Esophagus squamous epithelium (tissue), 5 donors: ENCODE measurements around the gene NNT. TPM values are rescaled to one million over a fixed set of nuclear protein-coding genes. Genes with fewer than 3 reads are reported as not detected.
"Not testable (repeated sequence)": the region's sequence is repeated elsewhere in the genome, so short reads cannot be mapped to it uniquely, and the experiment has no call there.

ENCODE experiments used
- DNase-seq: peaks from one replicate; lab custom pipeline; 2025; lab: John Stamatoyannopoulos, UW
- H3K27ac ChIP-seq, 4 donors: fragments of 200-600 bp; sonication (generic); one replicate each; pipeline ENCODE4 v1.5.1; 2016 to 2019; ENCODE audit warnings: mild to moderate bottlenecking in 1 of 4
- H3K27me3 ChIP-seq, 4 donors: fragments of 200-600 bp; sonication (generic); 1 replicate in 3 of 4; 2 replicates in 1 of 4; pipeline versions ENCODE4 v1.5.1 to v1.6.0; 2017 to 2021; ENCODE audit warnings: antibody characterized with exemption in 1 of 4
- H3K36me3 ChIP-seq, 3 donors: fragments of 200-600 bp; sonication (generic); one replicate each; pipeline ENCODE4 v1.5.1; 2016 to 2019
- H3K4me1 ChIP-seq, 3 donors: fragments of 200-600 bp; sonication (generic); one replicate each; pipeline ENCODE4 v1.5.1; 2017 to 2019
- H3K4me3 ChIP-seq, 4 donors: fragments of 200-600 bp; sonication (generic); 1 replicate in 3 of 4; 2 replicates in 1 of 4; pipeline ENCODE4 v1.5.1; 2016 to 2019; ENCODE audit warnings: mild to moderate bottlenecking in 2 of 4, moderate library complexity in 1 of 4
- H3K9me3 ChIP-seq, 3 donors: fragments of 200-600 bp; sonication (generic); one replicate each; pipeline ENCODE4 v1.5.1; 2016 to 2019
- POLR2A ChIP-seq, 4 donors: fragments of 450-650 bp; IDR thresholded peaks; one replicate each; pipeline ENCODE4 v1.6.1; 2017; ENCODE audit warnings: antibody characterized with exemption in 4 of 4, mild to moderate bottlenecking in 4 of 4, moderate library complexity in 3 of 4
- WGBS, 2 donors: methylation state at CpG; one replicate each; pipeline ENCODE4 v1.1.5; 2018; 5-methylcytosine and 5-hydroxymethylcytosine counted together
- intact Hi-C: fragments of 100-400 bp; cut with DNase I; formaldehyde crosslinking; loops from one replicate; pipeline ENCODE4 v1.15.0; 2022
- total RNA-seq, 4 donors: library from RNA; depleted of rRNA; stranded (reverse); fragments of >200 nt; gene quantifications; one replicate each; pipeline ENCODE4 v1.1.0, GENCODE V29; 2016
- TF ChIP-seq, protein P1 (sequence below), 6 experiments: fragments of 450-650 bp in 4 of 6; fragments of 200-600 bp in 2 of 6; sonication (generic) in 2 of 6; IDR thresholded peaks; one replicate each; pipeline ENCODE4 v1.5.1; 2016 to 2019; ENCODE audit warnings: antibody characterized with exemption in 6 of 6, mild to moderate bottlenecking in 4 of 6, moderate library complexity in 4 of 6
- donor health status: DM: yes; HTN: yes; CAD: no.

NNT gene
- total RNA-seq, 4 donors from 2014 or later, result 16.0 to 35.1 (median 29.1) TPM

DNA sequence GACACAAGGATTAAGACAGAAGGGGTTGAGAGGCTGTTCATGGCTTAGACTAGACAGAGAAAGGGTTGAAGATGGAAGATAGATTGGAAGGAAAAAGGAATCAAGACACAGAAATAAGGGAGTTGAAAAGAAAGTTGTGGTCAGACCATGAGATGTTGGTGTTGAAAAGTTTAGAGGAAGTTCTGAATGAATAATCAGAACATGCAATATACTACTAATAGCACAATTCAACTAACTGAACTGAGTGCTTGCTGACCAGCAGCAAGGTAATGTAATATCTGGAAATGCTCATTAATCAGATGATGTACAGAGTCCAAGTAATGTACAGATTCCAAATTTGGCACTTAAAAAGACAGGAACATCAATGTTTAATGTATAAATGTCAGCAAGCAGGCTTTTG is 10.6 kb upstream of the NNT start:
- TF ChIP-seq, protein P1, sequence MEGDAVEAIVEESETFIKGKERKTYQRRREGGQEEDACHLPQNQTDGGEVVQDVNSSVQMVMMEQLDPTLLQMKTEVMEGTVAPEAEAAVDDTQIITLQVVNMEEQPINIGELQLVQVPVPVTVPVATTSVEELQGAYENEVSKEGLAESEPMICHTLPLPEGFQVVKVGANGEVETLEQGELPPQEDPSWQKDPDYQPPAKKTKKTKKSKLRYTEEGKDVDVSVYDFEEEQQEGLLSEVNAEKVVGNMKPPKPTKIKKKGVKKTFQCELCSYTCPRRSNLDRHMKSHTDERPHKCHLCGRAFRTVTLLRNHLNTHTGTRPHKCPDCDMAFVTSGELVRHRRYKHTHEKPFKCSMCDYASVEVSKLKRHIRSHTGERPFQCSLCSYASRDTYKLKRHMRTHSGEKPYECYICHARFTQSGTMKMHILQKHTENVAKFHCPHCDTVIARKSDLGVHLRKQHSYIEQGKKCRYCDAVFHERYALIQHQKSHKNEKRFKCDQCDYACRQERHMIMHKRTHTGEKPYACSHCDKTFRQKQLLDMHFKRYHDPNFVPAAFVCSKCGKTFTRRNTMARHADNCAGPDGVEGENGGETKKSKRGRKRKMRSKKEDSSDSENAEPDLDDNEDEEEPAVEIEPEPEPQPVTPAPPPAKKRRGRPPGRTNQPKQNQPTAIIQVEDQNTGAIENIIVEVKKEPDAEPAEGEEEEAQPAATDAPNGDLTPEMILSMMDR (IDR thresholded peaks at IDR 0.05), result no peak
- TF ChIP-seq POLR2A (IDR thresholded peaks at IDR 0.05), result no peak
- H3K4me3 ChIP-seq, result no peak overlapping the region
- no peaks in the 10 kb centered on the region for H3K4me1 ChIP-seq
- no peaks in the 10 kb centered on the region for H3K9me3 ChIP-seq
- no peak for DNase-seq
- intact Hi-C loops, result no loop called here
- H3K27ac ChIP-seq, result no peak overlapping the region
- no peaks in the 10 kb centered on the region for H3K36me3 ChIP-seq
- no peaks in the 10 kb centered on the region for H3K27me3 ChIP-seq

DNA sequence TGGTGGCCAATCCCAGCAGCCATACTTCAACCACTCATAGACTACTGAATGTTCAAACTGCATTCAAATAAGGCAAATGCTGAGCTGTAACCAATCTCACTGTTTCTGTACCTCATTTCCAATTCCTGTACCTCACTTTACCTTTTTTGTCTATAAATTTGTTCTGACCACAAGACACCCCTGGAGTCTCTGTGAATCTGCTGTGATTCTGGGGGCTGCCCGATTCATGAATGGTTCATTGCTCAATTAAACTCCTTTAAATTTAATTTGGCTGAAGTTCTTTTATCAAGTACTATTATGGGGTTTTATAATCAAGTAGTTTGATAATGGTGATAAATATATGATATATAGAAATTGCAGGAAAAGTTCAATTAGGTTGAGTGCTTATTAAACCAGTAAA is 4.1 kb upstream of the NNT start:
- not testable (repeated sequence) for DNase-seq, H3K36me3 ChIP-seq
- 83 to 92% methylated on average over 1 of the region's 1 CpG for WGBS, 2 donors

DNA sequence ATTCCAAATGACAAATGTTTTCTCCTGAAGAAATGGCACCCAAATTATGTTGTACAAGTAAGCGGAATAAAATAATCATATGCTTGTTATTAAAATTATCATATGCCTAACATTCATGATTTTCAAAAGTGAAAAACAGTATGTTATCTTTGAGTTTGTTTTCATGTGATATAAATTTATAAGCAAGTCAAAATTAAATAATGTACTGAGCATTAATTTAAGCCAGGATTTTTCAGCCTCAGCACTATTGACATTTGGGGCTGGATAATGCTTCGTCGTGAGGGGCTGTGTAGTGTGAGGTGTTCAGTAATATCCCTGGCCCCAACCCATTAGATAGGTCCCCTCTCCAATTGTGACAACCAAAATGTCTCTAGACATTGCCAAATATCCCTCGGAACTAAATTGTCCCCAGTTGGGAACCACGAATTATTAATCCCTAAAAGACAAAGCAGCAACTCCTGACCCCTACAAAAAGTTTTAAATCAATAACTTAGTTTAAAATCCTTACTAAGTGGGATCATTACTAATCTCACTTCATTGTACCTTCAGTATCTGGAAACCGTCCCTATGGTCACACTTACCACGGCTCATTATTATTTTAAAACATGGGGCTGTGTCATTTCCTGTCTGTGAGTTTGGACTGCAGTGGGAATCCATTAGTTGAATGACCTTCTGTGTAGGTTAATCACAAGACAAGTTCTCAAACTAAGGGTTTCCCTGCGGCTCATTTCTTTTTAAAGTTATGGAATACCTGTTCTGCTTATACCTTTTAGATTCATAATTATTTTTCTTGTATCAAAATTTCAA is 1.3 kb upstream of the NNT start:
- Histone ChIP-seq H3K9me3 (no peaks in the 10 kb centered on the region), H3K27ac (peak overlapping the region; percentile 78 to 92 (median 88)), H3K4me1 (peaks cover 0 to 35% (median 17%) of the 10 kb centered on the region in 3 donors), H3K27me3 (no peaks in the 10 kb centered on the region), H3K4me3 (peak overlapping the region; percentile 57 to 87 (median 83)), H3K36me3 (peaks cover 0 to 3% (median 0%) of the 10 kb centered on the region in 3 donors)
- TF ChIP-seq POLR2A (IDR thresholded peaks at IDR 0.05), result no peak
- TF ChIP-seq, protein P1 (IDR thresholded peaks at IDR 0.05), result no peak
- no peak for DNase-seq
- WGBS, 2 donors, result 43 to 51% methylated on average over 8 of the region's 8 CpGs
- intact Hi-C loops, result no loop called here

More for the DNA sequence above, 4.1 kb upstream of the NNT start:
- H3K27ac ChIP-seq, H3K27me3 ChIP-seq, intact Hi-C loops, H3K4me3 ChIP-seq, H3K9me3 ChIP-seq: not testable (repeated sequence)
- H3K4me1 ChIP-seq, result peaks cover 0 to 25% (median 8%) of the 10 kb centered on the region in 3 donors

DNA sequence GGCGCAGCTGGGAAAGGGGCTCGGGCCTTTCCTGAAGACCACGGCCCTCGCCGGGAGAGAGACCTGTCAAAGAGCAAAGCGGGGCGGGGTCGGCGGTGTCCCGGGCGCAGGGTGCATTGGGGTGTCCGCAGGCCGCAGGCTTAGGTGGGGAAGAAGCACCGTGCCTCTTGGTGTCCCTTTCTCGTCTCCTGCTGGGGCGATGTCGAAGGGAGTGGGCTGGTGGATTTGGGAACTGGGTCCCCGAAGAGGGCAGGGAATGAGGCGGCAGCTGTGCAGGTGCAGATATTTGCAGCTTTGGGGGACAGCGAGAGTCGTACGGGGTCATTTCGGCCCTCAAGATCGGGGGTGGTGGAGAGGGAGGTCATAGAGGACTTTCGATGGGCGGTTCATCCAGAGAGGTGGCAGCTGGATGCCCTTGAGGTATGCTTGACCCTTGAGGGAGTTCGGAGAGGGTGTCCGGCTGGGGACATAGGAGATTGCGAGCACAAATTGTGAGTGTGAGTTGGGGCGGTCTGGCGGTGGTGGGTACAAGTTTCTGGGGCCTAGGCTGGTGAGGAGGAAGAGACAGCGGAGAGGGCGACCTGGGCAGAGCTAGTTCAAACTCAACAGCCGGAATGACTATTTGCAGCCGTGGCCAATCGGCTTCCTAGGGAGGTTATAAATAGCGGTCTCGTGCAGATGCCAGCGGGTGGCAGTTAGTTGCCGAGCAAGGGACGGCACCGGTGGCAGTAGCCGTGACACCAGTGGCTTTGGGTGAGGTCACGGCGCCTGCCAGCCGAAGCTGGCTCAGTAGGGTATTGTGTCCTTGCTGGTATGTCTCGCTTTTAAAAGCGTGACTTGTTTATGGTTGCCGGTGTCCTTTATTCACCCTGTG is 601 bp downstream of the NNT start:
- DNase-seq, result peak; percentile 35
- no peaks in the 10 kb centered on the region for H3K9me3 ChIP-seq
- WGBS, 2 donors, result 2 to 4% methylated on average over 23 to 32 of the region's 49 CpGs
- peak overlapping the region; percentile 57 to 87 (median 83) for H3K4me3 ChIP-seq
- H3K27ac ChIP-seq, result peak overlapping the region; percentile 78 to 92 (median 88)
- peaks cover 0 to 35% (median 17%) of the 10 kb centered on the region in 3 donors for H3K4me1 ChIP-seq
- H3K27me3 ChIP-seq, result no peaks in the 10 kb centered on the region
- intact Hi-C loops, result no loop called here
- TF ChIP-seq, protein P1 (IDR thresholded peaks at IDR 0.05), result no peak
- TF ChIP-seq POLR2A (IDR thresholded peaks at IDR 0.05), result peak in 2 of 4 donors; percentile 11 to 42
- peaks cover 0 to 6% (median 0%) of the 10 kb centered on the region in 3 donors for H3K36me3 ChIP-seq

DNA sequence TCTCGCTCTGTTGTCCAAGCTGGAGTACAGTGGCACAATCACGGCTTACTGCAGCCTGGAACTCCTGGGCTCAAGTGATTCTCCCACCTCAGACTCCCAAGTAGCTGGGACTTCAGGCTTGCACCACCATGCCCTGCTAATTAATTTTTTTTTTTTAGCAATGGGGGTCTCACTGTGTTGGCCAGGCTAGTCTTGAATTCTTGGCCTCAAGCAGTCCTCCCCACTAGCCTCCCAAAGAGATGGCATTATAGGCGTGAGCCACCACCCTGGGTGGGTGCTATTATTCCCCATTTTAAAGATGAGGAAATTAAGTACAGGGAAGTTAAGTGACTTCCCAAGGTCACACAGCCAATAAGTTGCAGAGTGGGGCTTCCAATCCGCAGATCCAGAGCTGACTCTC is 1.7 kb downstream of the NNT start:
- Histone ChIP-seq H3K36me3 (peaks cover 0 to 9% (median 0%) of the 10 kb centered on the region in 3 donors), H3K9me3 (no peaks in the 10 kb centered on the region)

More for the DNA sequence above, 1.7 kb downstream of the NNT start:
- intact Hi-C loops, result no loop called here
- DNase-seq, result no peak
- TF ChIP-seq, protein P1 (IDR thresholded peaks at IDR 0.05), result no peak
- no peak for TF ChIP-seq POLR2A (IDR thresholded peaks at IDR 0.05)
- Histone ChIP-seq H3K4me1 (peaks cover 0 to 35% (median 17%) of the 10 kb centered on the region in 3 donors), H3K4me3 (no peak overlapping the region), H3K27ac (no peak overlapping the region), H3K27me3 (no peaks in the 10 kb centered on the region)
- WGBS, 2 donors, result 76 to 95% methylated on average over 4 of the region's 4 CpGs
